GDM1 (cell line): ENCODE measurements around the gene MOK.

Experiments
- DNase-seq: peaks from one replicate; lab custom pipeline; 2025; lab: John Stamatoyannopoulos, UW

MOK gene

DNA sequence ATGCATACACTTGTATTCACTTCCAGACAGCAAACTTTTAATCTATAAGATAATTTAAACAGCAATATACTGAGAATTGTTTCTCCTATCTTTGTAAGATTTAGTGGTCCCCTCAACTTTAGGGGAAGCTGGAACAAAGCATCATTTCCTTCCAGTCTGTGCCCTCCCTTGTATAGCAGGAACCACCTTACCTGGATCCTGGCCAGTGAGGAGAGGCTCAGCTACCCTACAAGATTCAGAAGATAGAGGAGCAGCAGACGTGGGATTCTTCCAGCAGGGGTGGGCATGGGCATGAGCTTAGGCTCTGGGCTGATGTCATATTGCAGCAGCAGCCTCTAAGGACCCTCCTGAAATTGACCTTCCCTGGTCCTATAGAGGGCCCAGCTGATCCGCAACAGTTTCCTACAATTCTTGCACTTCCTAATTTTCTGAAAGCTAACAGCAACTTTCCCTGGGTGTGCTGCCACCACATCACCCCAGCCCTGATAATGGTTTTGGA is 21.3 kb downstream of the MOK start:
- DNase-seq: no peak

DNA sequence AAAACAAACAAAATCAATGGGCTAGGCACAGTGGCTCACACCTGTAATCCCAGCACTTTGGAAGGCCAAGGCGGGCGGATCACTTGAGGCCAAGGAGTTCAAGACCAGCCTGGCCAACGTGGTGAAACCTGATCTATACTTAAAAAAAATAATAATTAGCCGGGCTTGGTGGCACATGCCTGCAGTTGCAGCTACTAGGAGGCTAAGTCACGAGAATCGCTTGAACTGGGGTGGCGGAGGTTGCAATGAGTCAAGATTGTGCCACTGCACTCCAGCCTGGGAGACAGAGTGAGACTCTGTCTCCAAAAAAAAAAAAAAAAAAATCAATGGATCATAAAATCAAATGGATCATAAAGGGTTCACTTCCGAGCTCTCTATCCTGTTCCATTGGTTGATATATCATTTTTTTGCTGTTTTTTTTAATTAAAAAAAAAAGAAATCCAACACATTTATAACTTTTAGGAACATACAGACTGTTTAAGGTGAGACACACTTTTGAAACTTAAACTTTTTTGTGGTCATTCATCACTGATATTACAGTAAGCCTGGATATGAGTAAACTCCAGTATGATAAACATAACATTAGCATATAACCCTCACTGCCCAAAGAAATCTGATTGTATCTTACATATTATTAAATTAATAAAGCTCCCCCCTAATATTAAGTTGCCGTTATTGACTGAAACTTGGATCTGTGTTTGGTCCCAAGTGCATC is 22.1 kb downstream of the MOK start:
- no peak for DNase-seq

DNA sequence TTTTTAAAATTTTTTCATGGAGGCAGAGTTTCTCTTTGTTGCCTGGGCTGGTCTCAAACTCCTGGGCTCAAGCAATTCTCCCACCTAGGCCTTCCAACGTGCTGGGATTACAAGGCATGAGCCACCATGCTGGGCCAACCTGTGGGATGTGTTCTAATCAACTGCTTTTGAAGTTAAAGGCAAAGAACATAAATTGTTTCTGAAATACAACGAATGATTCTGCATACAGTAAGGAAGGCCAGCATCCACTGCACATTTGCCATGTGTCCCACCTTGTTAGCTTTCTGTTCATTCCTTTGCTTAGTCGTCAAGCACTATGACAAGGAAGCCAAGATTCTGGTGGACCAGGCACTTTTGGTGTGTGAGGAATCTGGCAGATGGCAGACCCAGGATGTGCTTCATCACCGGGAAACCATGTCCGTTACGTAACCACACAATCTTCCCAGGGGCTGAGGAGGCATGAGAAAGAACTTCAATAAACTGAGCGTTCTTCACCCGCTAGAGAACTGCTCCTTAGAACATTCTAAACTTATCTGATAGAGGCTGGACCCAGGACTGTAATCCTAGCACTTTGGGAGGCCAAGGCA is 24.5 kb downstream of the MOK start:
- DNase-seq: no peak

DNA sequence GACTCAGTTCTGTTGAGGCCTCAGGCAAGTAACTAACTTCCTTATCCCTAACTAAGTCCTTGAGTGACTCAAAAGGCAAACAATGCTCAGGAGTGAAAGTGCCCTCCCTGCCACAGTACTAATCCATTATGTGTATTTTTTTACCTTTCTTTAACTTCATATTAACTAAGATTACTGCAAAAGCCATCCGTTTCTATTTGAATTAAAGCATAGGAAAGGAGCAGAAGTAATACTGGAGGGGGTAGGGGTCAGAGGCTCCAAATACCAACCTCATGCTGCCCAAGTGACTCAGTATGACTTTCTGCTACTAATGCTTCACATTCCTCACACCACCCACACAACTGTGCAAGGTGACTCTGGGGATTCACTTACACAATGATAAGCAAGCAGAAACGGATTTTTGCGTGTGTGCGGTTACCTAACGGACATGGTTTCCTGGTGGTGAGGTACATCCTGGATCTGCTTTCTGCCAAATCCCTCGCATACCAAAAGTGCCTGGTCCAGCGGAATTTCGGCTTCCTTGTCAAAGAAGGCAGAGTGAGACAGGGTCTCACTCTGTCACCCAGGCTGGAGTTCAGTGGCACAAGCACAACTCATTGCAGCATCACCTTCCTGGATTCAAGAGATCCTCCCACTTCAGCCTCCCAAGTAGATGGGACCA is 25.1 kb downstream of the MOK start:
- no peak for DNase-seq

DNA sequence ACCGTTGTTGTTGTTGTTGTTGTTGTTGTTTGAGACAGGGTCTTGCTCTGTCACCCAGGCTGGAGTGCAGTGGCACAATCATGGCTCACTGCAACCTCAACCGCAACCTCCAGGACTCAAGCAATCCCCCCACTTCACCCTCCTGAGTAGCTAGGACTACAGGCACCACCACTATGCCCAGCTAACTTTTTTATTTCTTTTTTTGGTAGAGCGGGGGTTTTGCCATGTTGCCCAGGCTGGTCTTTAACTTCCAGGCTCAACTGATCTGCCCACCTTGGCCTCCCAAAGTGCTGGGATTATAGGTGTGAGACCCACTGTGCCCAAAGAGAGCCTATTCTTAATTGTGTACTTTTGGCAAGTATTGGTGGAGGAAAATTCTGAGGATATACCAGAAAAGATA is 25.7 kb downstream of the MOK start:
- DNase-seq: no peak

DNA sequence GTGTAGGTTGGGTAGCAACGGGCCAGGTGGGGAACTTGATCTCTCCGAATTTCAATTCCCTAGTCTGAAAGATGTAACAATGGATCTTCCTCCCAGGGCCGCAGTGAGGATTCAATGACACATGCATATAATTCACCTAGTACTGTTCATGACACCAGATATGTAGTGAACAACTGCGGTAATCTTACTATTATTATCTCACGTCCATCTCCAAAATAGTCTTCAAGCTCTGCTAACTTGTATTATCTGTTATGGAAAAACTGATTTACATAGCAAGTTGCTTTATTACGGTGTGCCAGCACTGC is 26.4 kb downstream of the MOK start:
- no peak for DNase-seq

DNA sequence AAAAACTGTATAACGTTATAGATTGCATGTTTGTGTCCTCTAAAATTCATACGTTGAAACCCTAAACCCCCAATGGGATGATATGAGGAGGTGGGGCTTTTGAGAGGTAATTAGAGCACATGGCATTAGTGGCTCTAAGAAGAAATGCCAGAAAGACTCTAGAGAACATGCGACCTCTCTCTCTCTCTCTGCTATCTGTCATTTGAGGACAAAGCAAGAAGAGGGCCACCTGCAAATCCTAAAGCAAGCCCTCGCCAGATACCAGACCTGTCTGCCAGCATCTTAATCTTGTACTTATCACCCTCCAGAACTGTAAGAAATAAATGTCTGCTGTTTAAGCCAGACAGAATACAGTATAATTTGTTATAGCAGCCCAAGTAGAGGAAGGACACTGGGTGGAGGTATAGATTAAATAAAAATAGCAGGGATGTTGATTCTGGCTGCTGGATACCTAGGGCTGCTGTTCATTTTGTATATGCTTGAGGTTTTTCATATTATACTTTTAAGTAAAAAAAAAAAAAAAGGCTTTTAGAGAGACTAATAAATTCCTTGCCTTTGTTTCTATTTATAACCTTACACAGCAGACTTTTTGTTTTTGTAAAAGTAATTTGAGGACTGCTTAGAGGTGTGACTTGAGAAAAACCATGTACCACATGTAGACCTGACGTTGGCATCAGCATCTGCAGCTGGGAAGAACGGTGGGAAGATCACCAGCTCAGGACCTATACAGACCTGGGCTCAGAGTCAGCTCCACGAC is 26.9 kb downstream of the MOK start:
- DNase-seq: no peak

DNA sequence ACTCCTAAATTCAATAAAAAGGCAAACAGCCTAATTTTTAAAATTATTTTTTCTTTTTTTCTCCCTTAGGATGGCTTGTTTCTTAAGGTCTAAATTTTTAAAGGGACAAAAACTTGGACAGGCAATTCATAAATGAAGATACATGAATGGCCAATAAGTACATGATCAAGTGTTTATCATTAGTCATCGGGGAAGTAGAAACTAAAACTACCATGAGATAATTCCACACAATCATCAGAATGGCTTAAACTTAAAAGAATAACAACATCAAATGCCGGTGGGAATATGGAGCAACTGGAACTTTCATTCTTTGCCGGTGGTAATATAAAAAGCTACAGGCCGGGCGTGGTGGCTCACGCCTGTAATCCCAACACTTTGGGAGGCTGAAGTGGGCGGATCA is 29.1 kb downstream of the MOK start:
- no peak for DNase-seq

DNA sequence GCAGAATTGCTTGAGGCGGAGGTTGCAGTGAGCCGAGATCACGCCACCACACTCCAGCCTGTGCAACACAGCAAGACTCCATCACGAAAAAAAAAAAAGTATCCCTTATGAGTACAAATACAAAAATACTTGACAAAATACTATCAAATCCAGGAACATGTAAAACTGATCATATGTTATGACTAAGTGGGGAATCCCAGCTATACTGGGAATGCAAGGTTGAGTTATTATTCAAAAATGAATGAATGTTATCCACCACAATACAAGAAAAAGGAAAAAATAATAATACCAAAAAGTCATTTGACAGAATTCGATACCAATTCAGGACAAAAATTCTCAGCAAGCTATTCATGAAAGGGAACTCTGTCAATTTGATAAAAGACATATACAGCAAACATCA is 32.6 kb downstream of the MOK start:
- DNase-seq: no peak

DNA sequence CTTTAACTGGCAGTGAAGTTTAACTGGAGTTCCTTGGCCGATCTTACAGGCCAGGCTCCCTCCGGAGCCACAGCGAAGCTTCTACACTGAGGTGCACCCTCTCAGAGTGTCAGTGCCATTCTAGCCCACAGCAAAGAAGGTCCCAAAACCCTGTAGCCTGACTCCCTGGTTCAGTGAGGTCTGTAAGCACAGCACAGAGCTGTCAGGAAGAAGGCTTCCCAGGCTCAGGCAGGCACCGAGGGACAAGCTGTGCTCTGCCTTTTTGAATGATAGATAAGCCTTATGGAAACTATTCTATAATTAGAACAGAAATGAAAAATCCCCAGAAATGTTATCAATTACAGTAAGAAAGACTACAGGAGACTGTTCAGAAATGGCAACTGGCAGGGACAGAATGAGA is 40.2 kb downstream of the MOK start:
- DNase-seq: no peak

DNA sequence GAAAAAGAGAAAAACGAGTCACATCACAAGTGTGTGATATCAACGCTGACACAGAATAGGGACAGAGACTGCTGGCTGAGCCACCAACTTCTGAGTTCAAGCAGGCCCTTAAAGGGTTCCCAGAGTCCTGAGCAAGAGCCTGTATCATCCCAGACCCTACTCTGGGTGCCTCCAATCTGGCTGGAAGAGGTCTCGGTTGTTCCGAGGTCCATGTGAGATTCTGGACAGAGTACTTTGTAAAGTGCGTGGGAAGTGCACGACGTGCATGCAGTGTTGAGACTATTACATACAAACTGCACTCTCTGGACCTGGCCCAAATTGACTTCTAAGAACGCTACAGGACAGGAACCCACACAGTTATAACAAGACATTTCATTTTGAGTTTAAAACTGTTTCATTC is 40.6 kb downstream of the MOK start:
- no peak for DNase-seq

DNA sequence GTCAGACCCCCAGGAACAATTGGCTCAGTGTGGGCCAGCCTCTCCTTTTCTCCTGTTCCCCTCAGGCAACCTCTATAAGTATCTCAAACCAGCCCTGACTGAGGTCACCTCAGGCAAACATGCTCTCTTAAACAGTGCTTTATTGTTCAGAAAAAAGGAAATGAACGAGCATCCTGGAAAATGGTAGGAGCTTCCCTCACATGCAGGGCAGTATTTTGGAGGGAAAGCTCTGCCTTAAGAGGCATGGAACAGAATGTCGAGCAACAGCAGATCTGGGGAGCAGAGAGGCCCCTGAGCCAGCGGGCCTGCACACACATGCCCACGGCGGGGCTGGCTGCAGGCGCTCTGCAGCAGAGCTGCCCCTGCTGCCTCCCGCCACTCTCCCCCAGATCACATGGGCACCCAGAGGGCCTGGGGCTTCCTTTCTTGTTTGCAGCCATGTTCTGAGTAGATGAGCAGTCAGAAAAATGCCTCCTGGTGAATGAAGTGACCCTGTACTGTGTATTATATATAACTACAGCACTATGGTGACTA is 42.0 kb downstream of the MOK start:
- no peak for DNase-seq

DNA sequence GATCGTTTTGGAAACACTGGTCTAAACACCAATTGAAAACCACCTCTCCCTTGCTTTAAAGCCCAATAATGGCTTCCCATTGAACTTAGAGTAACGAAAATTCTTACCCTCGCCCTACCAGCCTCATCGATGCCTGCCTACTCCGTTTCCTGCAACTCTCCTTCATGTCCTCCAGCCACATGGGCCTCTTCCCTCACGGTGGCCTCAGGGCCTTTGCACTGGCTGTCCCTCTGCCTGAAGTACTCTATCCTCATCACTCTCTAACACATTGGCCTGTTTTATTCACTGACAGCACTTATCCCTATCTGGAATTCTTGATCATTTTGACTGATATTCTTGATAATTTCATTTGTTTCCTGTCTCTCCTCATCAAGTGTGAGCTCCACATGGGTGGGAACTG is 46.8 kb downstream of the MOK start:
- no peak for DNase-seq

DNA sequence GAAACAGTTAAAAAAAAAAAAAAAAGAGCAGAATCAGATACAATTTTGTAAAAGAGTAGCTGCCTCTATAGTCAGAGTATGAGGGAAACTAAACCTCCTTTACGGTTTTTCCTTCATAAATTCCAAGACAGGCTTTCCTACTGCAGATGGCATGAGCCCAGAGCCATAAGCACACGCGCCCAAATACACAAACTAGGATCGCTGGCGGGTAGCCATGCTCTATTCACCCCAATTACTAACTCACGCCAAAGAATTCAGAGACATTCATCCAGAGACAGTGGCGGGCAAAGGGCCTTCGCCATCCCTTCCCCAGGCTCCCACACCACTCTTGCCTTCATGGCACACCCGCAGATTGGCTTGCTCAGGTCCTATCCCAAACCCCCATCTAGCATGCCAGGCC is 48.2 kb downstream of the MOK start:
- no peak for DNase-seq

DNA sequence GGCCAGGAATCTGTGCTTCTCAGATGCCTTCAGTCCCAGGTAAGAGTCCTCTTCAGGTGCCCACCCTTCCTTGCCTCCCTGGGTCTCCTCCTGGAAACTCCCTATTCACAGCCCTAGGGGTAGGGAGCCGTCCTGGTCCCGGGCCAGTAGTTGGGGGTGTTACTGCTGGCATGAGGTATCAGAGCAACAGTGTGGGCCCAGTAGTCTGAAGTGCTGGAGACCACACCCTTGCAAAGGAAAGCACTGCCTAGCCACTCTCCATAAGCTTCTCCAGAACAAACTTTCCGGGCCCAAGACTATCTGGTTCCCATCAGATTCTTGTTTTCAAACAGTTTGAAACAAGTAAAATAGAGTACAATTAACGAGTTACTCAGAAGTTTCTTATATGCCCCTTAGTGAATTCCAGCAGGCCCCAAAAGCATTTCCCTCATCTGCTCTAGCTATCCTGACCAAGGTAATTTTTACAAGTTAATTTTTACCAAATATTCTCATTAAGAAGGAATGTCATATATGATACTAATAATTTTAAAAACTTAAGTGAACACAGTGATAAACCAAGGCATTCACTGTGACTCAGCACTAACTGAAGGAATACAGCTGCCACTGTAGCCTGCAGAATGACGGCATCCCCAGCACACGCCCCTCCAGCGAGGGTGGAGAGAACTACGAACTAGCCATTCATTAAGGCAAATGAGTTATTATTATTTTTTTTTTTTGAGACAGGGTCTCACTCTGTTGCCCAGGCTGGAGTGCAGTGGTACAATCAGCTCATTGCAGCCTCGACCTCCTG is 49.4 kb downstream of the MOK start:
- DNase-seq: no peak

DNA sequence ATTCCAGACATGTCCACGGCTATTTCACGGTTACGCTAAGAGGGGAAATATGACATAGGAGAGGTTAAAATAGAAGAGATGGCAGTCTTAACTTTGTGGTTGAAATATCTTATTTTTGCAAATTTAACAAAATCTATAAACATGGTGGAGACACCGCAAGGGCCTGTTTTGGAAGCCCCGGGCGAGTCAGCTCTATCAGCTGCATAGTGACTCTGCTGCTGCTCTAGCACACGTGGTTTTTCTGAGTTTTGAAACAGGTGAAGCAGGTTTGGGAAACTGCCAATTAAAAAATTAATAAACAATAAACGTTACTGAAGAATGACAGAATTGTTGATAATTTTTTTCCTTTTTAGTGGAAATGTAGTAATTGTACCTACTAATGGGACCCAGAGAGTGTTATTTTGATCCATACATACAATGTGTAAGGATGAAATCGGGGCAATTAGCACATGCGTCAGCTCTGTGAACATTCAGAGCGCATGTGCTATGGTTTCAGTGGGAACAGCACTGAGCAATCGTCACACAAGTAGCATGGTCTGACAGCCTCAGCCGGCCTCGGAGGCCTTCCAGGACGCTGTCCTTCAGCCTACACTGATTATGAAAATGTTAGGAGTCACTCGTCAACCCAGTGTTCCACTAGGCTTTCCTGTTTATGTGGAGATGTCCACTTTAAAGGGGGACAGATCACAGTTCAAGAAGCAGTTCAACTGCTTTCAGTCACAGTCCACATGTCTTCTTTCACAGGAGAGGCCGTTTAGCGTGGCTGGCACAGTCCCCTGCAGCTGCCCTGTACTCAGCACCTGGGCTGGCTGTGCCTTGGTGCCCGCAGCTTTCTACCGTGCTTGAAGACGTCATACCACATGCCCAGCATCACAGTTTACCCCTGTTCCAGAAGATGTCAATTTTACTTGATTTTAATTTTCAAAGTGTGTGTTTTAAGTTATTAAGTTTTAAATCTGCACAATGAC is 51.8 kb downstream of the MOK start:
- no peak for DNase-seq

DNA sequence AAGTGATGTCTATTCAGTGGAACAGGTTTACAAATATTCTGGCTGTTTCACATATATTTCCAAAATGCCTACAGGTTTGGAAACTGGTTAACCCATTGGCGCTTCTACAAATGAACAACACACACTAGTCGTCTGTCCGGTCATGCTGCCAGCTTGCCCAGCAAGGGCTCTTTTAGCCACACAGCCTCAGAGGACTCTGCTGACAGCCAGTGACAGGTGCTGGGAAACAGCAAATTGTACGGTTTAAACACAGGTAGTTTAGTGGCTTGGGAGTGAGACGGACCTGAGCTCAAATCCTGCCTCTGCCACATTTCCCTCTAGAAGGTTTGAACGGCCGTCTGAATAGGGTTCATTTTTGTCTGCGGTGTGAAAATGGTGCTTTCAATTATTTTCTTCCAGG is 53.8 kb downstream of the MOK start:
- DNase-seq: no peak

DNA sequence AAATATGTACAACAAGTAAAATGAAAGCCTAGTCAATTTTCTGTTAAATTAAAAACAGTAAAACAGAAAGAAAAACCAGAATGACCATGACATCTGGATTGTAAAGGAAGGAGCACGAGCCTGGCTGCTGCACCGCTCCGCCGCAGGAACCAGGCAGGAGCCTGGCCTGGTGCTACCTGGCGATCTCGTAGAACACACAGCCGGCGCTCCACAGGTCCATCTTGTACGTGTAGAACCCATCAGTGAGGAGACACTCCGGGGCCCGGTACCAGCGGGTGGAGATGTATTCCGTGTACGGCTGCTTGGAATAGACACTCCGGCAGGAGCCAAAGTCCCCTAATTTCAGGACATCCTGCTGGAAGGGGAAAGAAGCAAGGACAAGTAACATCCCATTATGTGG is 54.3 kb downstream of the MOK start:
- DNase-seq: no peak

DNA sequence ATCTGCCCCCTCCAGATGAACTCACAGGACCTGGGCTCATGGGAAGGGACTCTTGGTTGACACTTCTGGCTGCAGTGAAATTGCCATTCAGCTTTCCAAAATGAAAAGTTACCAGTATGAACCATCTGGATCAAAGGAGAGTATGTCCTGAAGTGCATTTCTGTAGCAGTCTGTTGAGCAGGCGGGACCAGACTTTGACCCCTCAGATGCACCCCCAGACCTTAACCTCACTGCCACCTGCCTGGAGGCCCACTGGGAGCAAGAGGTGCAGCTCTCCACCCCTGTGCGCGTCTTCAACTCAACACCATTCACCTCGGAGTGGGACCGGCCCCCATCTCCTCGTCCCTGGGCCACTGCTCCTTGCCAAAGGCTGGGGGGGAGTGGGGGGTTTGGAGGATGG is 55.0 kb downstream of the MOK start:
- DNase-seq: no peak

DNA sequence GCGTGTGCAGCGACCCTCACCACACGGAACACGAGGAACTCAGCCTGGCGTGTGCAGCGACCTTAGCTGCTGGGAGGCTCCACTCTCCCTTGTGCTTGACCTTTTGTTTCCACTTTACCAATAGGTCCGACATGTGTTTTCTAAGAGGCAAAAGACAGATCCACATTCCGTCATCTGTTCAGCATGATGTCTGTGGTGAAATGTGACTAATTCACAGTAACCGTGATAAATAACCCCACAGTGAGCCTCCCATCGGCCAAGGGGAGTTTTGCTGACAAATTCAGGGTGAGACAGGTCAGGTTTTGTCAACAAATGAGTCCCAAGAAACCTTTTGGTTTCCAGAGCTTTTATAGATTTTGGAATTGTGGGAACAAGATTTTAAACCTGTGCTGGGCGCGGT is 55.9 kb downstream of the MOK start:
- no peak for DNase-seq

DNA sequence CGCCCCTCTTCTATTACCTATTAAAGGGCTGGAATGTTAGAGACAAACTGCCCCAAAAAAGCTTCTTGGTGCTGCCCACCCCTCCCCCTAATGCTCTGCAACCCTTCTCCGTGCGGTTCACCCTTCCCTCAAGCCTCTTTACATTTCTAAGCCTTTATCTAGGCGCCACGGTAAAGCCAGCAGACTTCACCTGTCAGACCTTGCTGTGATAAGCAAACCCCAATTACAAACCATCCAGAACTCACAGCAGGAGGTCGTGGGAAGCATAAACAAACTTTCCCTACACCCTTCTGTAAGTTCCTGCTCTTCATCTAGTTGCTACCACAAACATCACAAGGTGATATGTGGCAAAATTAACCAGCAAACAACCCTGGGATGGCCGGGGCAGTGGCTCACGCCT is 56.8 kb downstream of the MOK start:
- DNase-seq: no peak
